Fibroblast of skin of right quadriceps (primary cell): Measurements from ENCODE around the gene PALLD.

Experiments used
- DNase-seq: peaks from one replicate; pipeline ENCODE4 v3.0.0-alpha.2; 2013

PALLD gene

GRCh38 chr4:168736860-168737805 is 240.3 kb downstream of the PALLD start:
- DNase-seq = no peak

GRCh38 chr4:168737806-168738172 is 240.9 kb downstream of the PALLD start:
- DNase-seq = peak; percentile 79

GRCh38 chr4:168739886-168740285 is 243.0 kb downstream of the PALLD start:
- no peak for DNase-seq

- DNase-seq = peak; percentile 46
Measured at GRCh38 chr4:168740691-168741090, 243.8 kb downstream of the PALLD start.

- no peak for DNase-seq
Measured at GRCh38 chr4:168741281-168742173, 244.7 kb downstream of the PALLD start.

GRCh38 chr4:168743131-168743530 is 246.3 kb downstream of the PALLD start:
- DNase-seq = no peak

- DNase-seq = no peak
Measured at GRCh38 chr4:168743601-168744000, 246.7 kb downstream of the PALLD start.

- no peak for DNase-seq
Measured at GRCh38 chr4:168744021-168744420, 247.2 kb downstream of the PALLD start.

- DNase-seq = no peak
Measured at GRCh38 chr4:168748807-168749206, 252.0 kb downstream of the PALLD start.

GRCh38 chr4:168751263-168752225 is 254.7 kb downstream of the PALLD start:
- DNase-seq = peak; percentile 72

- peak; percentile 77 for DNase-seq
Measured at GRCh38 chr4:168755598-168756477, 259.0 kb downstream of the PALLD start.

GRCh38 chr4:168757500-168757899 is 260.6 kb downstream of the PALLD start:
- no peak for DNase-seq

GRCh38 chr4:168758351-168758876 is 261.6 kb downstream of the PALLD start:
- peak; percentile 98 for DNase-seq

GRCh38 chr4:168759321-168759720 is 262.5 kb downstream of the PALLD start:
- DNase-seq = no peak

GRCh38 chr4:168759959-168760527 is 263.2 kb downstream of the PALLD start:
- no peak for DNase-seq

GRCh38 chr4:168761066-168761465 is 264.2 kb downstream of the PALLD start:
- no peak for DNase-seq

GRCh38 chr4:168765322-168765721 is 268.5 kb downstream of the PALLD start:
- no peak for DNase-seq

GRCh38 chr4:168765726-168766125 is 268.9 kb downstream of the PALLD start:
- DNase-seq = peak; percentile 69

- DNase-seq = peak; percentile 41
Measured at GRCh38 chr4:168766604-168767316, 269.9 kb downstream of the PALLD start.

GRCh38 chr4:168769416-168769815 is 272.6 kb downstream of the PALLD start:
- DNase-seq = peak; percentile 70
